Fibroblast of peridontal ligament (primary cell): Measurements from ENCODE around the gene AP5M1.
A peak's percentile ranks its signal among the peaks of the same experiment; 100 is the strongest.
"Not testable (repeated sequence)": the region's sequence is repeated elsewhere in the genome, so short reads cannot be mapped to it uniquely, and the experiment has no call there.

Experiments
- DNase-seq: peaks from one replicate; pipeline ENCODE4 v3.0.0-alpha.2; 2010; ENCODE audit errors: extremely low read depth

Gene AP5M1, protein sequence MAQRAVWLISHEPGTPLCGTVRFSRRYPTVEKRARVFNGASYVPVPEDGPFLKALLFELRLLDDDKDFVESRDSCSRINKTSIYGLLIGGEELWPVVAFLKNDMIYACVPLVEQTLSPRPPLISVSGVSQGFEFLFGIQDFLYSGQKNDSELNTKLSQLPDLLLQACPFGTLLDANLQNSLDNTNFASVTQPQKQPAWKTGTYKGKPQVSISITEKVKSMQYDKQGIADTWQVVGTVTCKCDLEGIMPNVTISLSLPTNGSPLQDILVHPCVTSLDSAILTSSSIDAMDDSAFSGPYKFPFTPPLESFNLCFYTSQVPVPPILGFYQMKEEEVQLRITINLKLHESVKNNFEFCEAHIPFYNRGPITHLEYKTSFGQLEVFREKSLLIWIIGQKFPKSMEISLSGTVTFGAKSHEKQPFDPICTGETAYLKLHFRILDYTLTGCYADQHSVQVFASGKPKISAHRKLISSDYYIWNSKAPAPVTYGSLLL

DNA sequence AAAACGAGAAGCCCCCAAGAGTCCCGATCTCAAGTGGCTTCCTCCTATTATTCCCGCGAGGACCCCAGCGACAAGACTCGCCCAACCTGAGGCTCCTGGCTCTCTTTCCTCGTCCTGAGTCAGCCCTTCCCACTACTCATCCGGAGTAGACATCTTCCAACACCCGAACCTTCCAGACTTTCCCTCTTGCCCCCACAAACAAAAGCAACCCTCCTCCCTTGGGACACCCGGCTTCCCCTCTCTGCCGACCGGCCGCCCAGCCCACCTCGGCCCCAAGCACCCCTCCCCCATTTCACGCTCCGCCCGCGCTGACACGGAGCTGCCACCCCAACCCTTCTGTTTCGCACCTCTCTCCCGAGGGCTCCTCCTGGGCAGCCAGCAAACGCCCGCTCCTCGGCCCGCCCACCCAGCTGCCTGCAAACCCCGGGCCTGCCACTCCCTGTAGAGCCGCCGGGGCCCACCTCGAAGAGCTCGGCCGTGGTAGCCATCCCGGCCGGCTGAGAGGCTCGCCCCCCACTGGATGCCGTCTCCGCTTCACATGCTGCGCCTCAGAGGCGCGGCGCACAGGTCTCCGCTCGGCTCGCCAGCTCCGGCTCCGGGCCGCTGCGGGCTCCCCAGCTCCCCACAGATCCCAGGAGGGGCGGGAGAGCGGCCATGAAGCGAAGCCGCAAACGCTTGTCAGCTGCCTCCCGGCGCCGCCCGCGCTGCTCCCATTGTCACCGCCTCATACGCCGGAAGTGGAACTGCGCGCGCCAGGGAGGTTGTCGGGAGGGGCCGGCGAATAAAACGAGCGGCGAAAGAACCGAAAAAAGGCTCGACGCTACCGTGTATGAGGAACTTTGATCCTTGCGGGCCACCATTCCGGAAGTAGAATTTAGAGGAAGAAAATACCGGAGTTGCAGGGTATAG is at the start of gene AP5M1, which contains the start of gene EXOC5:
Gene AP5M1, plus strand, starts transcription at position 811 of the 909 bp plus-strand sequence. CDS start 344 bp downstream, outside the sequence.
Gene EXOC5, minus strand, starts transcription at position 745 of the 909 bp plus-strand sequence. Its CDS starts 257 bp downstream, at position 488.
- peak; percentile 90 for DNase-seq

DNA sequence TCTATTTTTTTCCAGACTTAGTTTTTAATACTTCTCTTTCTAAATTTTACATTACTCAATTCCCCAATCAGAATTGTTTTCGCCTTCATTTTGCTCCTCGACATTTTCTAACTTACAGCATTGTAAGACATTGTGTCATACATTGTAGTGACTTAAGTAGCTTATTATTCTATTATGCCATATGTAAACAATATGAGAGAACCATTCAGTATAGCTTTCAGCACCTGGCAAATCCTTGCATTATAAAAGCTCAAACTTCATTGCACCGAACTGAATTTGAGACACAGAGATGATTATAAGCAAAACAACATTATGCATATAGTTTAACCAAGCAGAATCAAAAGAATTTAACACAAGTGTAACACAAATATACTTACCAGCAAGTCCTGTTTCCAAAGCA is 46.8 kb upstream of the AP5M1 start:
- DNase-seq, result no peak

DNA sequence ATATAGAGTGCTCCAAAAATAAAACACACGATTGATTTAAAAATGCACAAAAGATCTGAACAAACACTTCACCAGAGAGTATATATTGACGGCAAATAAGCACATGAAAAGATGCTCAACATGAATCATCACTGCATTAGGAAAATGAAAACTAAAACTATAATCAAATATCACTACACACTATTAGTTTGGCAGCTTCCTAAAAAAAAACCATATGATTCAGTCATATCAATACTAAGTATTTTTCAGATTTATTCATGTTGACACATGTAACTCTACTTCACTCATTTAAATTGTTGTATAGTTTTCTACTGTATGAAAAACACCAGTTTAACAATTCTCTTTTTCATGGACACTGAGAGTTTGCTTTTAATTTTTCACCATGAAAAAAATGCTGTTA is 41.7 kb upstream of the AP5M1 start:
- no peak for DNase-seq

DNA sequence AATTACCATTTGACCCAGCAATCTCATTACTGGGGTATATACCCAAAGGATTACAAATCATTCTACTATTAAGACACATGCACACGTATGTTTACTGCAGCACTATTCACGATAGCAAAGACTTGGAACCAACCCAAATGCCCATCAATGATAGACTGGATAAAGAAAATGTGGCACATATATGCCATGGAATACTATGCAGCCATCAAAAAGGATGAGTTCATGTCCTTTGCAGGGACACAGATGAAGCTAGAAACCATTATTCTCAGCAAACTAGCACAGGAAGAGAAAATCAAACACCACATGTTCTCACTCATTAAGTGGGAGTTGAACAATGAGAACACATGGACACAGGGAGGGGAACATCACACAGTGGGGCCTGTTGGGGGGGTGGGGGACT is 40.5 kb upstream of the AP5M1 start:
- not testable (repeated sequence) for DNase-seq

DNA sequence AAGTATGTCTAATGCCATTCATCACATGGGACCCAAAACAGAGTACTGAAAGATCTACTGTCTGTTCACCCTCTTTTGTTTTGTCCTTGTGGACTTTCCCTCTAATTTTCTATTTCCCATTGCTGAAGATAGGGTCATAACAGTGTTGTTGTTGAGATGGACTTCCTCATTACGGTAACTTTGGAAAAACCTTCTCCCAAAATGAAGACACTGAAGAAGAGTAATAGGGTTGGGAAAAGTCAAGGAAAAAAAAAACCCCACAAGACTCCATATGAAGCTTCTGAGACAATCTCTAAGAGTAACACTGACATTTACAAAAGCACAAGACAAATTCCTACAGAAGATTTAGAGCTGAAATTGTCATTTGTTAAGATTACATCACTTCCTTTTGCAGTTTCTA is 36.8 kb upstream of the AP5M1 start:
- DNase-seq, result no peak

DNA sequence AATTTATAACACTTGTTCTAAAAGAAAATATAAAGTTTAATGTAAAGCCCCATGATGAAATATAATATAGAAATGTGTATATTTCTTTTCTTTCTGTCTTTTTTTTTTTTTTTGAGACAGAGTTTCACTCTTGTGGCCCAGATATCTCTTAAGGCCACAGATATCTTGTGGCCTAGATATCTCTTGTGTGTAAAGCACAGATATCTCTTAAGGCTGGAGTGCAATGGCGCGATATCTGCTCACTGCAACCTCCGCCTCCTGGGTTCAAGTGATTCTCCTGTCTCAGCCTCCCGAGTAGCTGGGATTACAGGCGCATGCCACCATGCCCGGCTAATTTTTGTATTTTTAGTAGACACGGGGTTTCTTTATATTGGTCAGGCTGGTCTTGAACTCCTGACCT is 28.7 kb upstream of the AP5M1 start:
- DNase-seq, result not testable (repeated sequence)

DNA sequence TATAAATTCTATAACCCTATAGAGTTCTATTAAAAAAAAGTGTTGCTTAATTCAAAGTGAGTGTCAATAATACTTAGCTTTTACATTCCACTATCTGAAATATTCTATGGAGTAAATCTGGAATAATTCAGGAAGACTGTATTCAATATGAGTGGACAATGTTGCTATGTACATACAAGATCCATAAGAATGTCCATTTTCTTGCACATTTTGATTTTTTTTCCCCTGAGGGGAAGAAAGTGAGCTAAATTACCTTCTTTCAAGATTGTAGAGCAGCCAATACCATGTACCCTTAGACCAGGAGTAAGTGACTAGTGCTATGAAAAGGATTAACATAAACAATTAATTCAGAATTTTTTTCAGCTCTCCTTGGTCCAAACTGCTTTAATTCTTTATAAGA is 25.5 kb upstream of the AP5M1 start:
- DNase-seq, result no peak

DNA sequence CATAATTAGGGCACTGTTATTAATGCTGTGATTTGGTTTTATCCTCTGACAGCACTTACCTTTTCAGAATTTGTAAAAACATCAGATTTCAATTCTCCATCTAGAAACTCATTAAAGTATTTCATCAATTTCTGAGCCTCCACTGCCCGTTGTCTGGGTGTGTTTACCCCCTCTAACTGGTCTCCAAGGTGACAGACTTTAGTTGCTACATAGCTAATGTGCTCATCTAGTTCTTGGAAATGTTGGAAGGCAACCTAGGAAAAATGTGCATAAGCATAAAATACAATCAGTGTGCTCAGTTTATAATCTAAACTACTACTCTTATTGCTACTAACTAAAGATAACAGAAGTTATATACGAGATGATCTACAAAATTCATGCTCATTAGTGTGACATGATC is 24.7 kb upstream of the AP5M1 start:
- peak; percentile 24 for DNase-seq

DNA sequence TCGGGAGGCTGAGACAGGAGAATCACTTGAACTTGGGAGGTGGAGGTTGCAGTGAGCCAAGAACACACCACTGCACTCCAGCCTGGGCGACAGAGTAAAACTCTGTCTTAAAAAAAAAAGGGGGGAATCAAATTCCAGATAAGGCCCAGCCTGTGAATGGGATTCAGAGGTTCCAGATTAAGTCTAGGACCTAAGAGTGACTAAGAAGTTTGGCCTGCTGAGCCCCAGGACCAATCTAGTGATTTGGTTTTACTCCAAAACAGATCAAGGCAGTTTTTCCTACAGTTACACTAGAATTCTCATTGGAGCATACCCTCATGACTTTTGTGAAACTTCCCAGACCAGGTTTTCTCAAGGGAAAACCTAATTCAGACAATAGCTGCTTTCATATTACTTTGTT is 22.8 kb upstream of the AP5M1 start:
- peak; percentile 14 for DNase-seq

DNA sequence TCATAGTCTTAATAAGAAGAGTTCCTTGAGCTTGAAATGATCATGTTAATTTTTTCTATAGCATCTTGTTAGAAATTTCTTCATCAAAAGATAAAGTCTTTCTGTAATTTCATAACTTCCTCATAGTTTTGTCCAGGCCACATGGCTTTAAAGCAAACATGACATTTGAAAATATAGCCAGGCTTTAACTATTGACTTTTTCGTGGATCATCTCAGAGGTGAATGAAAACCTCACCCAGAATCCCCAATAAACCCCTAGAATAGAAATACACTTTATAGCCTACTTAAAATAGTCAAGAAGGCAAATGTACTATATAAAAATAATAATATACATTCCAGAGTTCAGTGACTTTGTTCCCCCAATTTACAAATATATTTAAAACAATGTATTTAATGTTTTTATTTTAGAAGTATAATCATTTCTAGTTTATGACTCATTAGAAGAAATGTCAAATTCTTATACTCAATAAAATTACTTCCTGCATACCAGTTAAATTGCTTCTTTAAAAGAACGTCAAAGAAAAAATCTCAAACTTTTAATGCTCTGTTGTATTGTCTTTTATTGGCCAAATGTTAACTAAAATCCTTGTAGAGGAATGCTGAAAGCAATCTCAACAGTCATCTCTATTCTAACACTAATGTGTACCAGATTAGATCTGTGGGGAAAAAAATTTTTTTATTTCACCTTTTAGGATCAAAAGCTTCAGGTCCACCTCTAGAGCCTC is 21.7 kb upstream of the AP5M1 start:
- DNase-seq, result peak; percentile 24

DNA sequence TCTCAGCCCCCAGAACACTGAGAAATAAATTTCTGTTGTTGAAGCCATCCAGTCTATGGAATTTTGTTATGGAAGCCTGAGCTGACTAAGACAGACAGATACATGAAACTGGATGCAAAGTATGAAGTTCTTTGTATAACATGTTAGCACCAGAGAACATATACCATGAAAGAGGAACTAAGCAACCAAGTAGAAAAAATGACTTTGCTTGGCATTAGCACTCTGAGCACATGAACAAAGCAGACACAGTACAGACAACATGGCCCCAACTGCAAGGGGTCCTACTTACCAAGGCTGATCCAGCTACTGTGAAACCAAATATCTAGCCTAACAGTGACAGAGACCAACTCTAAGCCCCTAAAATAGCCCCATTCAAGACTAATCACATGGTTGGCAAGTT is 13.9 kb upstream of the AP5M1 start:
- DNase-seq, result no peak

DNA sequence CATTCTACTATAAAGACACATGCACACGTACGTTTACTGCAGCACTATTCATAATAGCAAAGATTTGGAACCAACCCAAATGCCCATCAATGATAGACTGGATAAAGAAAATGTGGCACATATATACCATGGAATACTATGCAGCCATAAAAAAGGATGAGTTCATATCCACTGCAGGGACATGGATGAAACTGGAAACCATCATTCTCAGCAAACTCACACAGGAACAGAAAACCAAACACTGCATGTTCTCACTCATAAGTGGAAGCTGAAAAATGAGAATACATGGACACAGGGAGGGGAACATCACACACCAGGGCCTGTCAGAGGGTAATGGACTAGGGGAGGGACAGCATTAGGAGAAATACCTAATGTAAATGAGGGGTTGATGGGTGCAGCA is 10.6 kb upstream of the AP5M1 start:
- not testable (repeated sequence) for DNase-seq

DNA sequence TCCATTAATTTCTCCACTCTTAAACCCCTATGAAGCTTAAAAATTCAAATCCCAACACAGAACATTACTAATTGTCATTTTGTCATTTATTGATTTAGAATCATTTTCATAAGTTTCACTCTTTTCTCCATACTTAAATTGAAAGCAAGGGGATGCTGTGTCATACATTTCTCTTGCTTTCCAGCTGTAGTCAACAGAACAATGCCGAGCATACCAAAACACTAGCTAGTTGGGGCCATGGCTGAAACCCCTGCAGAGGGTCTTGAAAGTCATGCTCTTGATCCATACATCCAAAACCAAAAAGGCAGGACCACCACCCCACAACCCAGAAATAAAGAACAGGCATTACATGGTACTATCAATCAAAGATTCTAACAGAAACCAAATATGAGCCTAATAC is 9.1 kb upstream of the AP5M1 start:
- no peak for DNase-seq

DNA sequence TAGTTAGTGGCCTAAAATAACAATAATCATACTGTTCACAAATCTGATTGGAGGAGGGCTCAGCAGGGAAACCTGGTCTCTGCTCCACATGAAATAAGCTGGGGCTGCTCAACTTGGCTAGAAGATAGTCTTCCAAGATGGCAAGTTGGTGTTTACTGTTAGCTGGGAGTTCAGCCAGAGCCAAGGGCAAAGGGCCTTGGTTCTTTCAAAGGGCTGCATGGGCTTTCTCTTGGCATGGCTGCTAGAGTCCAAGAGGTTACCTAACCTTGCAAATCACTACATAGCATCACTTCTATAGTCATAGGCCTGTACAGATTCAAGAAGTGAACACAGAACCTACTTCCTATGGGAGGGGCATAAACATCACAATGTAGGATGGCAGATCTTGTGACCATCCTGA is 7.2 kb upstream of the AP5M1 start:
- no peak for DNase-seq

DNA sequence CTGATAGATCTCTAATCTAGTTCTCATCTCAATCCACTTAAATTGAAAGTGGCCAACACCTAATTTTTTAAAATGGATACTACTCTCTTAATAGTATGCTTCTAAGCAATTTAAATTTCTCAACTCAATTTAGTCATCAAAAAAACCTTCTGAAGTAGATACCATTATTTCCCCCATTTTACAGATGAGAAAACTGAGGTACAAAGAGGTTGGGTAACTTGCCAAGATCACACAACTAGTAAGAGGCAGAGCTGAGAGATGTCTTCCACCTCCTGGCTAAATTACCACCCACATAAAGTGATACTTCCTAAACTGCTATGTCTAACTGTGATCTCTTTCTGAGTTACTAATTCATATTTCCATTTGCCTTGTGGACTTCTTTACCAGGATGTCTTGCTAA is 6.7 kb upstream of the AP5M1 start:
- DNase-seq, result no peak

DNA sequence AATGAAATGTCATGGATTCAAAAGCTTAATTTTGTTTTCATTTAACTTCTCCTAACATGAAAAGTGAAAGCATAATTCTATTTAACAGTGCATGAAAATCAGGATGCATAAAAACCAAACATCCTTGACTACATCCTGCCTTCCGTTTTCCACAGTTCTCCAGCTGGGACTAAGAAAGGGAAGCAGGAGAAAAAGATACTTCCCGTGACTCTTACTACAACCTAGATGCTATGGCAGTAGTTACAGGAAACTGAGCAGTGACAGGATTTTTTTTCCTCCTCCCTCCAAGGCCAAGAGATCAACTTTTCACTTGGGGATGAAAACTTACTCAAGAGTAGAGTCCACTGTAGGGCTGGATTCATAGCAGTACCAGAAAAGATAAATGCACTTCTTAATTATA is 2.7 kb upstream of the AP5M1 start:
- DNase-seq, result peak; percentile 25

DNA sequence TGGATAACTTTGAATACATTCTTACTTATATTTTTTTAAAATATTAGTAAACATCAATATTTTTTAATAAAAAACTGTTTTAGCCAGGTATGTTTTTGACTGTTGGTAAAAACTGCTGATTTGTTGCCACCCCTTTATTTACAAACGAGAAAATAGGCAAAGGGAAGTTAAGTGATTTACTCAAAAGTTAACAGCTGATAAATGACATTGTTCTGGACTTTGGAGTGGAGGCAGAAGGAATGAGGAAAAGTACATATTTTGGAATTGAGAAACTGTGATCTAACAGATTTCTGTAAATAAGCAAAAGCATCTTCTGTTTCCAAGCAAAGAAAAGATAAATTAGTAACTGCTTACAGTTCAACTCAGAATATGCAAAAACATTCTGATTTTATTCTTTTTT is 4.5 kb downstream of the AP5M1 start:
- no peak for DNase-seq

DNA sequence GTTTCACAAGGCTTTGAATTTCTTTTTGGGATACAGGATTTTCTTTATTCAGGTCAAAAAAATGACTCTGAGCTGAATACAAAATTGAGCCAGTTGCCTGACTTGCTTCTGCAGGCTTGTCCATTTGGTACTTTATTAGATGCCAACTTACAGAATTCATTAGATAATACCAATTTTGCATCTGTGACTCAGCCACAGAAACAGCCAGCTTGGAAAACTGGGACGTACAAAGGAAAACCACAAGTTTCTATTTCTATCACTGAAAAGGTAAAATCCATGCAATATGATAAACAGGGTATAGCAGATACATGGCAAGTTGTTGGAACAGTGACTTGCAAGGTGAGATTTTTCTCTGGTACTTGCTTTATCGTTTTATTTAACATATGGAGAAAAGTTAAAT is 5.8 kb downstream of the AP5M1 start:
- no peak for DNase-seq

DNA sequence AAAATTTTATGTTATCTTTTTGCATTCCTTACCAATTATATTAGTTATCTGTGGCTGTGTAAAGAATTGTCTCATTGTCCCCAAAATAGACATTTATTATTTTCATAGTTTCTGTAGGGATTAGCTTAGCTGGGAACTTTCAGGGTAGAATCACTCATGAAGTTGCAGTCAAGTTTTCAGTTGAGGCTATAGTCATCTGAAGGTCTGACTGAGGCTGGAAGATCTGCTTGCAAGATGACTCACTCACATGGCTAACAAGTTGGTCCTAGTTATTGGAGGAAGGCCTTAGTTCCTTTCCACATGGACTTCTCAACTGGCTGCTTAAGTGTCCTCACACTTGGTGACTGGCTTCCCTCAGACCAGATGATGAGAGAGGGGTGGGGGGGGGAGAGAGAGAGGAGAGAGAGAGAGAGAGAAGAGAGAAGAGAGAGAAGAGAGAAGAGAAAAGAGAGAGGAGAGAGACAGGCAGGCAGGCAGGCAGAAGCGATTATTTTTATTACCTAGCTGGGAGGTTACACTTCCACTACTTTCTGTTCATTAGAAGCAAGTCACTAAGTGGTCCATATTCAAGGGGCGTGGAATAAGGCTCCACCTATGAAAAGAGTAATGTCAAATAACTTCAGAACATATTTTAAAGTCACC is 6.4 kb downstream of the AP5M1 start:
- no peak for DNase-seq

DNA sequence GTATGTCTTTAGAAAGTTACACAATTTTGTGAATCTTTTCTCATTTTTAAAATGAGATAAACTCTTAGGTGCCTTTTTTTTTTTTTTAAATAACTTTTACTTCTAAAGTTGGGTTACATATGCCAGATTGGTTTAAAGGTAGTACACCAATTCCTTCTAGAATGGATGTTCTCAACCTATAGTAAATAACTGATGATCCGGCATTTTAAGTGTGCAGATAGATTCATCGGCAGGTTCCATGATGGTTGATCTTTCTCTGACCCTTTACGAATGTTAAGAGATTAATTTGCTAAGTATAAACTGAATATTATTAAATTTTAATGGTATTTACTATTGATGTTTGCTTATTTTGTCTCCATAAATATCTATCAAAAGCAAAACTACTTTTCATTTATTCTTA is 8.3 kb downstream of the AP5M1 start:
- no peak for DNase-seq

DNA sequence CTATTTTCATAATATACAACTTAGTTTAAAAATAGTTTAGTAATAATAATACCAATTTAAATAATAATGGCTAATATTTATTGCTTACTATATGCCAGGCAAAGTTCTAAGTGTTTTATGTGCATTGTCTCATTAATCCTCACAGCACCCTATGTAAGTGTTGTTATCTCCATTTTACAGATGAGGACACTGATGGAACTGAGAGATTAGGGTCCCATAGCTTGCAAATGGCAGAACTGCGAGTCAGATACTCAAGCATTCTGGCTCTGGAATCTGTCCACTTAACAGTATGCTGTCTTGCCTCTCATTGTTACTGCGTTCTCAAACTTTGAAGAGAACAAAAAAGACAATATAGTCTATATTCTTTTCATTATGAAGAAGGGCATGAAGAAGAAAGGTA is 19.0 kb downstream of the AP5M1 start:
- DNase-seq, result no peak
